ENCODE data around the gene AARSD1.

- TF ChIP-seq, protein P1, sequence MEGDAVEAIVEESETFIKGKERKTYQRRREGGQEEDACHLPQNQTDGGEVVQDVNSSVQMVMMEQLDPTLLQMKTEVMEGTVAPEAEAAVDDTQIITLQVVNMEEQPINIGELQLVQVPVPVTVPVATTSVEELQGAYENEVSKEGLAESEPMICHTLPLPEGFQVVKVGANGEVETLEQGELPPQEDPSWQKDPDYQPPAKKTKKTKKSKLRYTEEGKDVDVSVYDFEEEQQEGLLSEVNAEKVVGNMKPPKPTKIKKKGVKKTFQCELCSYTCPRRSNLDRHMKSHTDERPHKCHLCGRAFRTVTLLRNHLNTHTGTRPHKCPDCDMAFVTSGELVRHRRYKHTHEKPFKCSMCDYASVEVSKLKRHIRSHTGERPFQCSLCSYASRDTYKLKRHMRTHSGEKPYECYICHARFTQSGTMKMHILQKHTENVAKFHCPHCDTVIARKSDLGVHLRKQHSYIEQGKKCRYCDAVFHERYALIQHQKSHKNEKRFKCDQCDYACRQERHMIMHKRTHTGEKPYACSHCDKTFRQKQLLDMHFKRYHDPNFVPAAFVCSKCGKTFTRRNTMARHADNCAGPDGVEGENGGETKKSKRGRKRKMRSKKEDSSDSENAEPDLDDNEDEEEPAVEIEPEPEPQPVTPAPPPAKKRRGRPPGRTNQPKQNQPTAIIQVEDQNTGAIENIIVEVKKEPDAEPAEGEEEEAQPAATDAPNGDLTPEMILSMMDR (IDR thresholded peaks at IDR 0.05) = no peak
- no peak for TF ChIP-seq ZFX (IDR thresholded peaks at IDR 0.05; ENCODE audit: borderline replicate concordance)
Measured at GRCh38 chr17:42922294-42922693, 42.0 kb downstream of the AARSD1 start.

Measured in 22Rv1 (cell line).